Adrenal gland (tissue), 12 donors: ENCODE measurements around the gene SLC35F1. TPM values are rescaled to one million over a fixed set of nuclear protein-coding genes. Genes with fewer than 3 reads are reported as not detected.

ENCODE experiments used
- DNase-seq, 7 donors: peaks; one replicate each; pipeline ENCODE4 v3.0.0-alpha.2; 2019 to 2020
- H3K27ac ChIP-seq, 5 donors: fragments of 200-600 bp; sonication (generic) in 4 of 5; 1 replicate in 3 of 5; 2 replicates in 2 of 5; pipeline versions ENCODE4 v1.5.1 to v1.8.0; 2016 to 2020; ENCODE audit warnings: mild to moderate bottlenecking in 1 of 5
- H3K27me3 ChIP-seq: fragments of 200-600 bp; 2 replicates; pipeline ENCODE4 v1.8.0; 2021
- H3K36me3 ChIP-seq, 2 donors: fragments of 200-600 bp; replicated peaks in 1 of 2; 1 replicate in 1 of 2; 2 replicates in 1 of 2; pipeline versions ENCODE4 v1.5.1 to v1.8.0; 2018 to 2022
- H3K4me1 ChIP-seq, 2 donors: fragments of 200-600 bp; replicated peaks in 1 of 2; 1 replicate in 1 of 2; 2 replicates in 1 of 2; pipeline versions ENCODE4 v1.5.1 to v1.8.0; 2018 to 2021
- H3K4me3 ChIP-seq, 4 donors: fragments of 200-600 bp; sonication (generic) in 3 of 4; one replicate each; pipeline ENCODE4 v1.5.1; 2016 to 2018
- H3K9me3 ChIP-seq, 3 donors: fragments of 200-600 bp; sonication (generic) in 1 of 3; replicated peaks in 1 of 3; 1 replicate in 2 of 3; 2 replicates in 1 of 3; pipeline versions ENCODE4 v1.5.1 to v1.8.0; 2016 to 2021
- CTCF ChIP-seq, 6 experiments: fragments of 450-650 bp in 4 of 6; fragments of 200-600 bp in 2 of 6; sonication (generic) in 1 of 6; IDR thresholded peaks; 1 replicate in 5 of 6; 2 replicates in 1 of 6; pipeline versions ENCODE4 v1.5.1 to v1.8.0; 2016 to 2021; ENCODE audit warnings: antibody characterized with exemption in 6 of 6, mild to moderate bottlenecking in 2 of 6, moderate library complexity in 1 of 6
- POLR2A ChIP-seq, 2 donors: fragments of 450-650 bp; IDR thresholded peaks; one replicate each; pipeline ENCODE4 v1.6.1; 2017; ENCODE audit warnings: antibody characterized with exemption in 2 of 2, mild to moderate bottlenecking in 2 of 2, moderate library complexity in 1 of 2
- WGBS, 4 donors: extraction: QIAGEN DNeasy Blood & Tissue Kit in 2 of 4; methylation state at CpG; one replicate each; pipeline versions ENCODE4 v1.1.5 to v1.1.7; 2013 to 2017; 5-methylcytosine and 5-hydroxymethylcytosine counted together
- intact Hi-C, 2 donors: fragments of 100-400 bp; cut with DNase I; formaldehyde crosslinking; loops; one replicate each; pipeline versions ENCODE4 v1.14.1 to v1.15.0; 2022 to 2023
- polyA plus RNA-seq, 3 donors: library from polyadenylated mRNA; stranded (reverse); fragments of 200-250 nt in 2 of 3; fragments of 350-450 nt in 1 of 3; fragmentation: Illumina TruSeq in 1 of 3; extraction: RNeasy Lipid Tissue Mini Kit (QIAGEN cat#74804) in 1 of 3; gene quantifications; one replicate each; pipeline ENCODE4 v1.2.3, GENCODE V29; 2013 to 2014
- total RNA-seq, 9 donors: library from RNA; depleted of rRNA in 4 of 9; stranded (reverse); fragments of >200 nt in 4 of 9; fragments of 120-200 nt in 1 of 9; fragmentation: NEBNext Ultra II Directional in 1 of 9; extraction: Animal tissue kit (Norgen Biotek cat#: 25700) in 1 of 9; gene quantifications; one replicate each; pipeline versions ENCODE4 v1.1.0 to v1.2.4, GENCODE V29; 2013 to 2023
- donor health status: healthy with polysubstance abuse.
- donor health status: Bipolar disorder and iron deficiency.
- donor health status: DM: yes; HTN: yes; CAD: no.
- donor health status: DM: no; HTN: no; CAD: no.
- donor health status: DM: no; HTN: no; CAD: no.
- donor health status: DM: yes; HTN: yes; CAD: no.

Gene SLC35F1
- total and polyA plus RNA-seq, 12 donors, result 0.32 to 4.0 (median 1.7) TPM

GRCh38 chr6:118179048-118179447 is 272.0 kb downstream of the SLC35F1 start:
- H3K36me3 ChIP-seq, result no peaks in the 10 kb centered on the region
- H3K27me3 ChIP-seq, result no peaks in the 10 kb centered on the region
- no peak for DNase-seq
- intact Hi-C loops, result no loop called here
- H3K4me3 ChIP-seq, result no peak overlapping the region
- no peaks in the 10 kb centered on the region for H3K4me1 ChIP-seq
- WGBS, 4 donors, result 87 to 100% (median 92%) methylated on average over 1 of the region's 1 CpG
- no peaks in the 10 kb centered on the region for H3K9me3 ChIP-seq
- TF ChIP-seq CTCF (IDR thresholded peaks at IDR 0.05), result no peak
- no peak for TF ChIP-seq POLR2A (IDR thresholded peaks at IDR 0.05)
- no peak overlapping the region for H3K27ac ChIP-seq

- intact Hi-C loops, result no loop called here
- DNase-seq, result no peak
- WGBS, 4 donors, result 40 to 48% (median 44%) methylated on average over 1 of the region's 1 CpG
- peak overlapping the region in 1 of 4 donors; percentile 7 for H3K4me3 ChIP-seq
- H3K36me3 ChIP-seq, result no peaks in the 10 kb centered on the region
- H3K27me3 ChIP-seq, result no peaks in the 10 kb centered on the region
- H3K9me3 ChIP-seq, result no peaks in the 10 kb centered on the region
- H3K27ac ChIP-seq, result peak overlapping the region in 4 of 5 donors; percentile 9 to 70 (median 46)
- peaks cover 4 to 21% of the 10 kb centered on the region in 2 donors for H3K4me1 ChIP-seq
- TF ChIP-seq CTCF (IDR thresholded peaks at IDR 0.05), result no peak
- no peak for TF ChIP-seq POLR2A (IDR thresholded peaks at IDR 0.05)
These were observed 279.9 kb downstream of the SLC35F1 start for GRCh38 chr6:118186672-118187567.

GRCh38 chr6:118187568-118188164 is 280.6 kb downstream of the SLC35F1 start:
- Histone ChIP-seq H3K27me3 (no peaks in the 10 kb centered on the region), H3K27ac (peak overlapping the region in 4 of 5 donors; percentile 9 to 70 (median 46)), H3K4me1 (peaks cover 4 to 21% of the 10 kb centered on the region in 2 donors), H3K4me3 (peak overlapping the region in 1 of 4 donors; percentile 7), H3K36me3 (no peaks in the 10 kb centered on the region), H3K9me3 (no peaks in the 10 kb centered on the region)
- DNase-seq, result peak in 6 of 7 donors; percentile 28 to 66 (median 34)
- no peak for TF ChIP-seq CTCF (IDR thresholded peaks at IDR 0.05)
- TF ChIP-seq POLR2A (IDR thresholded peaks at IDR 0.05), result no peak
- intact Hi-C loops, result no loop called here
- WGBS, 4 donors, result 32 to 40% (median 36%) methylated on average over 3 of the region's 3 CpGs

GRCh38 chr6:118188561-118188960 is 281.5 kb downstream of the SLC35F1 start:
- intact Hi-C loops, result no loop called here
- Histone ChIP-seq H3K27me3 (no peaks in the 10 kb centered on the region), H3K36me3 (no peaks in the 10 kb centered on the region), H3K4me3 (no peak overlapping the region), H3K9me3 (no peaks in the 10 kb centered on the region), H3K4me1 (peaks cover 4 to 21% of the 10 kb centered on the region in 2 donors), H3K27ac (peak overlapping the region in 1 of 5 donors; percentile 52)
- DNase-seq, result no peak
- 76 to 89% (median 87%) methylated on average over 2 of the region's 2 CpGs for WGBS, 4 donors
- TF ChIP-seq CTCF (IDR thresholded peaks at IDR 0.05) (no peak), POLR2A (IDR thresholded peaks at IDR 0.05) (no peak)
